A673 (cell line): ENCODE measurements around the gene HSF2.

Source experiments
- CTCF ChIP-seq: fragments of 300-800, 200-600 bp; sonication (generic); conservative IDR thresholded peaks from 2 replicates; pipeline ENCODE4 v1.5.1; 2017; ENCODE audit warnings: low read depth, mild to moderate bottlenecking, antibody characterized with exemption, low read length, moderate library complexity, mixed read lengths
- EZH2 ChIP-seq: fragments of 200-600 bp; sonication (generic); IDR thresholded peaks from 2 replicates; pipeline ENCODE4 v1.6.1; 2017; ENCODE audit warnings: borderline replicate concordance, low read depth, mild to moderate bottlenecking, mixed read lengths, antibody characterized with exemption, low read length; ENCODE audit not compliant: poor library complexity, severe bottlenecking

- TF ChIP-seq CTCF = no peak
- no peak for TF ChIP-seq EZH2
Measured at GRCh38 chr6:122482750-122483080, 83.3 kb downstream of the HSF2 start.
